ENCODE measurements around the gene TMEM47.

The TMEM47 gene

DNA sequence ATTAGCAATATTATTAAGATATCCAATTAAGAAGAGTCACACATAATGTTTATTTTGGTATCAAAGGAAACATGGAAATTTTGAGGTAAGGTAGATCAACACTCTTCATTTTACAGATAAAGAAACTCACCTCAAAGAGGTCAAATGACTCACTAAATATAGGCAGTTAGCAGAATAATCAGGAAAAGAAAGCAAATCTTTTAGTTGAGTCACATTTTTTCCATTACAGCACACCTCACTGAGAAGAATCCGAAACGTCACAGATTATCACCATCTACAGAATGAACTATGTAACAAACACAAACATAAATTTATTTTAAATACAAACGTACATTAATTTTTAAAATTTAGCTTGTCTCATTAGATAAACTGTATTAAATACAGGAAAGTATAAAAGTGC lies 70.1 kb downstream of the TMEM47 start:
- no peaks in the 10 kb centered on the region for H3K27me3 ChIP-seq (ENCODE audit: control insufficient read depth in 5 of 5, insufficient read depth in 4 of 5, low read length in 5 of 5)
- no peaks in the 10 kb centered on the region for H3K4me1 ChIP-seq (ENCODE audit: control insufficient read depth in 5 of 5, insufficient read depth in 5 of 5, low read length in 5 of 5)
- peaks cover 2 to 7% (median 4%) of the 10 kb centered on the region in 5 donors for H3K9me3 ChIP-seq (ENCODE audit: control insufficient read depth in 5 of 5, low read length in 5 of 5)
- no peaks in the 10 kb centered on the region for H3K36me3 ChIP-seq (ENCODE audit: control insufficient read depth in 5 of 5, insufficient read depth in 5 of 5, low read length in 5 of 5)
- H3K27ac ChIP-seq (ENCODE audit: low read depth, low read length): no peak overlapping the region
- no peak overlapping the region for H3K4me3 ChIP-seq (ENCODE audit: low read depth in 1 of 5, low read length in 5 of 5)
- no peak overlapping the region for H3K9ac ChIP-seq (ENCODE audit: low read length in 5 of 5)

- Histone ChIP-seq H3K36me3 (ENCODE audit: control insufficient read depth in 5 of 5, insufficient read depth in 5 of 5, low read length in 5 of 5) (no peaks in the 10 kb centered on the region), H3K27ac (ENCODE audit: low read depth, low read length) (no peak overlapping the region), H3K27me3 (ENCODE audit: control insufficient read depth in 5 of 5, insufficient read depth in 4 of 5, low read length in 5 of 5) (no peaks in the 10 kb centered on the region), H3K4me1 (ENCODE audit: control insufficient read depth in 5 of 5, insufficient read depth in 5 of 5, low read length in 5 of 5) (no peaks in the 10 kb centered on the region), H3K4me3 (ENCODE audit: low read depth in 1 of 5, low read length in 5 of 5) (no peak overlapping the region), H3K9ac (ENCODE audit: low read length in 5 of 5) (no peak overlapping the region), H3K9me3 (ENCODE audit: control insufficient read depth in 5 of 5, low read length in 5 of 5) (peaks cover 2 to 7% (median 4%) of the 10 kb centered on the region in 5 donors)
Observed at GRCh38 chrX:34586346-34586911, 70.7 kb downstream of the TMEM47 start.

- Histone ChIP-seq H3K27ac (ENCODE audit: low read depth, low read length) (no peak overlapping the region), H3K27me3 (ENCODE audit: control insufficient read depth in 5 of 5, insufficient read depth in 4 of 5, low read length in 5 of 5) (no peaks in the 10 kb centered on the region), H3K9ac (ENCODE audit: low read length in 5 of 5) (no peak overlapping the region), H3K4me1 (ENCODE audit: control insufficient read depth in 5 of 5, insufficient read depth in 5 of 5, low read length in 5 of 5) (no peaks in the 10 kb centered on the region), H3K9me3 (ENCODE audit: control insufficient read depth in 5 of 5, low read length in 5 of 5) (peaks cover 2 to 7% (median 4%) of the 10 kb centered on the region in 5 donors), H3K4me3 (ENCODE audit: low read depth in 1 of 5, low read length in 5 of 5) (no peak overlapping the region), H3K36me3 (ENCODE audit: control insufficient read depth in 5 of 5, insufficient read depth in 5 of 5, low read length in 5 of 5) (no peaks in the 10 kb centered on the region)
Observed at GRCh38 chrX:34585561-34585960, 71.5 kb downstream of the TMEM47 start.

- no peak overlapping the region for H3K4me3 ChIP-seq (ENCODE audit: low read depth in 1 of 5, low read length in 5 of 5)
- no peaks in the 10 kb centered on the region for H3K4me1 ChIP-seq (ENCODE audit: control insufficient read depth in 5 of 5, insufficient read depth in 5 of 5, low read length in 5 of 5)
Observed at GRCh38 chrX:34584781-34585180, 72.3 kb downstream of the TMEM47 start.

GRCh38 chrX:34580069-34580468 lies 77.0 kb downstream of the TMEM47 start:
- no peaks in the 10 kb centered on the region for H3K9me3 ChIP-seq (ENCODE audit: control insufficient read depth in 5 of 5, low read length in 5 of 5)
- no peaks in the 10 kb centered on the region for H3K36me3 ChIP-seq (ENCODE audit: control insufficient read depth in 5 of 5, insufficient read depth in 5 of 5, low read length in 5 of 5)
- H3K27me3 ChIP-seq (ENCODE audit: control insufficient read depth in 5 of 5, insufficient read depth in 4 of 5, low read length in 5 of 5): peaks cover 0 to 5% (median 0%) of the 10 kb centered on the region in 5 donors
- no peak overlapping the region for H3K4me3 ChIP-seq (ENCODE audit: low read depth in 1 of 5, low read length in 5 of 5)
- H3K27ac ChIP-seq (ENCODE audit: low read depth, low read length): no peak overlapping the region
- H3K4me1 ChIP-seq (ENCODE audit: control insufficient read depth in 5 of 5, insufficient read depth in 5 of 5, low read length in 5 of 5): no peaks in the 10 kb centered on the region
- no peak overlapping the region for H3K9ac ChIP-seq (ENCODE audit: low read length in 5 of 5)

More at GRCh38 chrX:34584781-34585180, 72.3 kb downstream of the TMEM47 start:
- Histone ChIP-seq H3K9ac (ENCODE audit: low read length in 5 of 5) (no peak overlapping the region), H3K27ac (ENCODE audit: low read depth, low read length) (no peak overlapping the region), H3K9me3 (ENCODE audit: control insufficient read depth in 5 of 5, low read length in 5 of 5) (peaks cover 0 to 6% (median 4%) of the 10 kb centered on the region in 5 donors), H3K27me3 (ENCODE audit: control insufficient read depth in 5 of 5, insufficient read depth in 4 of 5, low read length in 5 of 5) (no peaks in the 10 kb centered on the region), H3K36me3 (ENCODE audit: control insufficient read depth in 5 of 5, insufficient read depth in 5 of 5, low read length in 5 of 5) (no peaks in the 10 kb centered on the region)

- Histone ChIP-seq H3K4me1 (ENCODE audit: control insufficient read depth in 5 of 5, insufficient read depth in 5 of 5, low read length in 5 of 5) (no peaks in the 10 kb centered on the region), H3K27me3 (ENCODE audit: control insufficient read depth in 5 of 5, insufficient read depth in 4 of 5, low read length in 5 of 5) (peaks cover 0 to 5% (median 0%) of the 10 kb centered on the region in 5 donors), H3K9ac (ENCODE audit: low read length in 5 of 5) (no peak overlapping the region)
Observed at GRCh38 chrX:34578237-34578636, 78.8 kb downstream of the TMEM47 start.

More at GRCh38 chrX:34578237-34578636, 78.8 kb downstream of the TMEM47 start:
- Histone ChIP-seq H3K4me3 (ENCODE audit: low read depth in 1 of 5, low read length in 5 of 5) (no peak overlapping the region), H3K27ac (ENCODE audit: low read depth, low read length) (no peak overlapping the region), H3K9me3 (ENCODE audit: control insufficient read depth in 5 of 5, low read length in 5 of 5) (no peaks in the 10 kb centered on the region), H3K36me3 (ENCODE audit: control insufficient read depth in 5 of 5, insufficient read depth in 5 of 5, low read length in 5 of 5) (no peaks in the 10 kb centered on the region)

Data from subcutaneous abdominal adipose tissue (tissue), 5 donors.